HG03139 (cell line): Measurements from ENCODE around the gene SLC2A13.
"Not testable (repeated sequence)": the region's sequence is repeated elsewhere in the genome, so short reads cannot be mapped to it uniquely, and the experiment has no call there.

Experiments used
- ATAC-seq: cut with Tn5 transposase; IDR thresholded peaks from one replicate; pipeline ENCODE4 v1.9.1; 2021; ENCODE audit not compliant: unreplicated experiment

The SLC2A13 gene

DNA sequence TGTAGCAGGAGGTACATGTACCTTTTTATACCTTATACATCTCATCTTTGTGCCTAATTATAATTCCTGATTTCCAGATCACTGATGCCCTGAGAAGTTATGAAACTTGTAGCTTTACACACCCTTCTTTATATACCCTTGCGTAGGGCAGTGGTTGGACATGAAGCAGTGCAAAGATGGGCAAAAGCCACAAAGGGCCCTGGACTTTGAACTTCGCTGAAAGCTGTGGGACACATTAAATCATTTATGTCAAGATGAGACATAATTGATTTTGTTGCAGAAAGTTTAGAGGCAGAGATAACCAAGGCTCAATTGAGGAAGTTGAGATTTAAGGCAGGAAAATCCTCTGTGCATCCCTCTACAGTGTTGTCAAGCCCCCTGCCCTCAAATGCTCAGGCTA lies 170.0 kb downstream of the SLC2A13 start:
- ATAC-seq = no peak

GRCh38 chr12:39935275-39935674 lies 170.6 kb downstream of the SLC2A13 start:
- ATAC-seq = no peak

DNA sequence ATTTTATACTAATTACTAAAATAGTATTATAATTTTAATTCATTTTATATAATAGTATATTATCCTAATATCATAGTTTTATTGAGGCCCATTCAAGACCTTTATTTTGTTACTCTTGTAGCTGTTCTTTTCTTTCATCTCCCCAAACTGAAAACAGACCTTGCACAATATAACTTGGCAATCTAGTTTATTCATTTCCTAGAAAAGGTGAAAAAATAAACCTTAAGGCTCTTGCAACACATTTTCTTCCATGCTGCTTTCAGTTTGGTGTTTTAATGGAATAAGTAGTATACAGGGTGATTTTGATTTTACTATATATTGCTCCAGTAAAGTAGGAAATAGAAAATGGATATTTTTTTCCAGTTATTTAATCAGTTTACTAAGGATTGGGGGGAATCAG lies 174.0 kb downstream of the SLC2A13 start:
- no peak for ATAC-seq

DNA sequence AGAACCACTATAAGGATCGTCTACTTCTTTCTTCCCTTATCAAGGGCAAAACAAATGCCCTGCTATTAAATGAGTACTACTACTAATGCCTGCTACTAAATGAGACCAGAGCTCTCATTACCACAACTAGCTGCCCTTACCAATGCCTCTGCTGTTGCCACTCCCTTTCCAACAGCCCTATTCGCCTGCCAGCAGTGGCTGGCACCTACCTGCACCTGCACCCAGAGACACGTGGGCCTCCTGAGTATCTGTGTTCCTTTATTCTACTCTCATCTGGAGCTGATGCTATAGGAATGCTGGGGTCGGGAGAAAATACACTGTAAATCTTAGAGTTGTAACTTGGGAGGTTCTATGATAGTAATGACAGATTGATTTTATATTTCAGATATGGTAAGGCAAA lies 174.7 kb downstream of the SLC2A13 start:
- no peak for ATAC-seq

DNA sequence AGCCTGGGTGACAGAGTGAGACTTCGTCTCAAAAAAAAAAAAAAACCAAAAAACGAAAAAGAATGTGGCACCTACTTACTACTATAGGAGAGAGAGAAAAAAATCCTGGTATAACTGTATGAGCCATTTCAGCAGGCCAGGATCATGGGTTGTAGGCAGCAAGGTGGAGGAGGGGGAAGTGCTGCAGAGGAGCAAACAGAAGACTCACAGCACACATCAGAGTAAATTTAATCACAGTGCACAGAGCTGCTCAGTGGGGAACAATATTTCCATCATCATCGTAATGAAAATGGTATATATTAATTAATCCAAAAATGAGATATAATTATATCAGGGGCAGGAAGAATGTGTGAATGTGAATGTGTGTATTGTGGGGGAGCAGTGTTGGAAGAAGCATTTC lies 175.8 kb downstream of the SLC2A13 start:
- ATAC-seq = no peak

DNA sequence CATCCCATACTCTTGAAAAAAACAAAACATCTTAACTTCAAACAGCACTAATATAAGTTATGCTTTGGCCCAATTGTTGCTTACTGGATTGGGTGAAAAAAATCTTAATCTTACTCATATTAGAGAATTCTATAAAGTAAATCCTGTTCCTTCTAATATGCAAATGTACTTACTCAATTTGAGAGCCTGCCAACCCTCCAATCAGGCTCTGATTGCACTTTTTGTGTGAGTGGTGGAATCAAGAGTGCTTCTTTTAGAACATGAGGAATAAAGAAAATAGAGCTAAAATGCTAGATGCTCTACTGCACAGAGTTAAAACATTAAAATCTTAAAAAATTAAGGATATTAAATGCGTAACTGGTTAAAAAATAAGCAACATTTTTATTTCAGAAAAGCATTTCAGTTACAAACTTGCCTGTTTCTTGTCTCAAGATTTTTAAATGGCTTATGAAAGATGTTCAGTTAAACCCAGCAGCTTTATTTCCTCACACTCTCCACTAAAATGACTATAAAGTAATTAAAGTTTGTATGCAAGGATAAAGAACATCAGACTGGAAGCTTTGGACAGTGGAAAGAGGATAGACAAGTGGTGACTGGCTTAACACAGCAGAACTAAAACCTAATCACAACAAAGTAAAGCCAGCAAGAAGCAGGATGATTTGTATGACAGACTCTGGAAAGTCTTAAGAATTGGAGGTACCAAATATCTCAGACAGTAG lies 177.5 kb downstream of the SLC2A13 start:
- ATAC-seq = no peak

GRCh38 chr12:39923364-39923763 lies 182.5 kb downstream of the SLC2A13 start:
- no peak for ATAC-seq

- ATAC-seq = not testable (repeated sequence)
Measured at GRCh38 chr12:39922598-39922997, 183.3 kb downstream of the SLC2A13 start.

DNA sequence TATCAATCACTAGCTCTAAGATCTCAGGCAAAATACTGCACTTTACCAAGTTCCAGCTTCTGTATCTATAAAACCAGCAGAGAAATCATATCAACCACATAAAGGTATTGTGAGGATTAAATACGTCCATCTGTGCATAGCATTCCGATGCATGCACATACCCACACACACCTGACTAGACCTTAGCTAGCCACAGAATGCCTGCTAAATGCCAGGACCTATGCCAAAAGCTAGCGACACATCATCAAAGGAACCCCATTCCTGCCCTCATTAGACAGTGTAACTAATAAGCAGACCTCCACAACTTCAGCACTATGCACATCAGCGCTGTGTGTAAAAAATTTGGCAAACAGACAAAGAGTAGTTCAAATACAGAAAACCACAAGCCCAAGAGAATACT lies 185.2 kb downstream of the SLC2A13 start:
- ATAC-seq = no peak

DNA sequence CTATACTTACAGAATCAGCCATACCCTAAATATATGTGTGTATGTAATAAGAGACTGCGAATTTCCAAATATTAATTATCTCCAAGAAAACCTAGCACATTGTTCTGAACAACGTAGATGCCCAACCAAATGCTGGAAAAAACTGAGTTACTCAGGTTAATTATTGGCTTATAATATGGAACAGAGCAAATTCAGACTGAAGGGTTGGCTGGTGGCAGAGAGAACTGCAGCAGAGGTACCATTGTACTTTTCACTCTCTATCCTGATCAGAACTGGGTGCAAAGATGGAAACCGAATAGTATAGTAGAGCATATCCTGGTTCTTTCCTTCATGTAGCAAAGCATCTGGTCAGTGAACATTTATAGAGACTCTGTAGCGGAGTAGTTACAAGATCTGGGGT lies 185.7 kb downstream of the SLC2A13 start:
- no peak for ATAC-seq

- ATAC-seq = no peak
Measured at GRCh38 chr12:39919790-39920189, 186.1 kb downstream of the SLC2A13 start.

- ATAC-seq = no peak
Measured at GRCh38 chr12:39915249-39915648, 190.6 kb downstream of the SLC2A13 start.

GRCh38 chr12:39912211-39912980 lies 193.5 kb downstream of the SLC2A13 start:
- ATAC-seq = no peak

- ATAC-seq = no peak
Measured at GRCh38 chr12:39906237-39906636, 199.6 kb downstream of the SLC2A13 start.

GRCh38 chr12:39905152-39905551 lies 200.7 kb downstream of the SLC2A13 start:
- ATAC-seq = no peak

GRCh38 chr12:39902821-39903220 lies 203.1 kb downstream of the SLC2A13 start:
- ATAC-seq = no peak

GRCh38 chr12:39897315-39897714 lies 208.6 kb downstream of the SLC2A13 start:
- no peak for ATAC-seq

DNA sequence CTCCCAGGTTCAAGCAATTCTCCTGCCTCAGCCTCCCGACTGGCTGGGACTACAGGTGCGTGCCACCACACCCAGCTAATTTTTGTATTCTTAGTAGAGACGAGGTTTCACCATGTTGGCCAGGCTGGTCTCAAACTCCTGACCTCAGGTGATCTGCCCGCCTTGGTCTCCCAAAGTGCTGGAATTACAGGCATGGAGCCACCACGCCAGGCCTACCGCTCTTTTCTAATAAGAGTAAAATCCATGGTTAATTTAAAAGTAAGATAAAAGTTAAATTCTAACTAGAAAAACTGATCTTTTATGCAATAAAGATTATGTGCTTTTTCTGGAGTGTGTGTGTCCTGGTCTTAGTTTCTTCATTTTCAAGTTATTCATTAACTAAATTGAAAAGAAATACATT lies 212.5 kb downstream of the SLC2A13 start:
- not testable (repeated sequence) for ATAC-seq

DNA sequence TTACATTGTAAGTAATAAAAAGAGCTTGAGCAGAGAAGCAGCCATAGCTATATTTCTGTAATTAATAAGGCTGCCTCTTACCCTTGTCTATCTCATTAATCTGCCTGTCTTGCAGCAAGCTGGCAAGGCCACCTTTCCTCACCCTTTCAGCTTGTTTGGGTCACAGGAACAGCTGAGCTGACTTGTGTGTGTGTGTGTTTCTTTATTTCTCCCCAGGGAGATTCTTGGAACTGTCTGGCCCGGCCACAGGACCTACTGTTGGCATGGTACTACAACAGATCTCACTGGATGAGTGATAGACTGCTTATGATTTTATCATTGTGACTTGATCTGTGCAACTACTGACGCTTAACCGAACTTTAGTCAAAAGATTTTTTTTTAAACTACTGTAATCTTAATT lies 213.7 kb downstream of the SLC2A13 start:
- ATAC-seq = no peak

GRCh38 chr12:39887856-39888255 lies 218.0 kb downstream of the SLC2A13 start:
- ATAC-seq = no peak

GRCh38 chr12:39886106-39886505 lies 219.8 kb downstream of the SLC2A13 start:
- no peak for ATAC-seq

GRCh38 chr12:39884616-39885125 lies 221.2 kb downstream of the SLC2A13 start:
- no peak for ATAC-seq
